Liver (tissue), 9 donors: Measurements from ENCODE around the gene PRDM7. TPM values are rescaled to one million over a fixed set of nuclear protein-coding genes. Genes with fewer than 3 reads are reported as not detected.
A peak's percentile ranks its signal among the peaks of the same experiment; 100 is the strongest.

Experiments
- DNase-seq: peaks from one replicate; pipeline ENCODE4 v3.0.0-alpha.2; 2017; ENCODE audit warnings: low spot score
- H3K27ac ChIP-seq, 2 donors: one replicate each; pipeline ENCODE4 v1.7.0; 2013; ENCODE audit warnings: inconsistent platforms in 2 of 2, low read length in 2 of 2, control low read depth in 1 of 2, low read depth in 1 of 2, mild to moderate bottlenecking in 1 of 2
- H3K27me3 ChIP-seq, 4 donors: one replicate each; pipeline versions ENCODE4 v1.6.1 to v1.7.0; 2013; ENCODE audit warnings: low read length in 3 of 4, inconsistent platforms in 1 of 4, mild to moderate bottlenecking in 1 of 4, moderate library complexity in 1 of 4; ENCODE audit not compliant: control insufficient read depth in 4 of 4, insufficient read depth in 4 of 4
- H3K36me3 ChIP-seq, 4 donors: one replicate each; pipeline versions ENCODE4 v1.6.1 to v1.7.0; 2013; ENCODE audit warnings: low read length in 3 of 4, mild to moderate bottlenecking in 3 of 4, low read depth in 1 of 4, moderate library complexity in 1 of 4; ENCODE audit not compliant: control insufficient read depth in 4 of 4, insufficient read depth in 3 of 4
- H3K4me1 ChIP-seq, 4 donors: one replicate each; pipeline versions ENCODE4 v1.6.1 to v1.7.0; 2013; ENCODE audit warnings: low read length in 3 of 4, mild to moderate bottlenecking in 3 of 4, moderate library complexity in 1 of 4; ENCODE audit not compliant: control insufficient read depth in 4 of 4, insufficient read depth in 4 of 4
- H3K4me3 ChIP-seq, 3 donors: one replicate each; pipeline versions ENCODE4 v1.6.1 to v1.7.0; 2013; ENCODE audit warnings: low read length in 3 of 3, control low read depth in 1 of 3, low read depth in 1 of 3, mild to moderate bottlenecking in 1 of 3
- H3K9ac ChIP-seq, 2 donors: one replicate each; pipeline ENCODE4 v1.7.0; 2013; ENCODE audit warnings: low read length in 2 of 2, mild to moderate bottlenecking in 2 of 2, moderate library complexity in 2 of 2, control low read depth in 1 of 2, low read depth in 1 of 2
- H3K9me3 ChIP-seq, 4 donors: one replicate each; pipeline versions ENCODE4 v1.6.1 to v1.7.0; 2013; ENCODE audit warnings: low read length in 3 of 4; ENCODE audit not compliant: control insufficient read depth in 4 of 4
- EGR1 ChIP-seq, 2 donors: IDR thresholded peaks; 2 replicates each; pipeline ENCODE4 v1.6.1; 2016 to 2018; ENCODE audit warnings: antibody characterized with exemption in 2 of 2, low read depth in 2 of 2
- FOXA1 ChIP-seq: IDR thresholded peaks from 2 replicates; pipeline ENCODE4 v1.6.1; 2016; ENCODE audit warnings: antibody characterized with exemption
- FOXA2 ChIP-seq: IDR thresholded peaks from 2 replicates; pipeline ENCODE4 v1.6.1; 2016; ENCODE audit warnings: antibody characterized with exemption
- GABPA ChIP-seq, 2 donors: IDR thresholded peaks in 1 of 2; conservative IDR thresholded peaks in 1 of 2; 2 replicates each; pipeline ENCODE4 v1.6.1; 2016; ENCODE audit warnings: antibody characterized with exemption in 2 of 2, mild to moderate bottlenecking in 1 of 2, moderate library complexity in 1 of 2
- HNF4A ChIP-seq, 2 donors: conservative IDR thresholded peaks; 2 replicates each; pipeline ENCODE4 v1.6.1; 2016; ENCODE audit warnings: antibody characterized with exemption in 2 of 2, mild to moderate bottlenecking in 2 of 2
- HNF4G ChIP-seq: IDR thresholded peaks from 2 replicates; pipeline ENCODE4 v1.6.1; 2016; ENCODE audit warnings: antibody characterized with exemption
- RAD21 ChIP-seq, 2 donors: IDR thresholded peaks; 2 replicates each; pipeline ENCODE4 v1.6.1; 2016; ENCODE audit warnings: antibody characterized with exemption in 2 of 2, mild to moderate bottlenecking in 2 of 2
- RXRA ChIP-seq, 2 donors: IDR thresholded peaks; 2 replicates each; pipeline ENCODE4 v1.6.1; 2017 to 2018; ENCODE audit warnings: antibody characterized with exemption in 2 of 2, mild to moderate bottlenecking in 1 of 2
- SP1 ChIP-seq: IDR thresholded peaks from 2 replicates; pipeline ENCODE4 v1.6.1; 2018; ENCODE audit warnings: antibody characterized with exemption, mild to moderate bottlenecking
- TAF1 ChIP-seq: conservative IDR thresholded peaks from 2 replicates; pipeline ENCODE4 v1.6.1; 2016; ENCODE audit warnings: antibody characterized with exemption, mild to moderate bottlenecking
- YY1 ChIP-seq: IDR thresholded peaks from 2 replicates; pipeline ENCODE4 v1.6.1; 2016; ENCODE audit warnings: antibody characterized with exemption, mild to moderate bottlenecking
- WGBS: extraction: QIAGEN DNeasy Blood & Tissue Kit; methylation state at CpG from one replicate; pipeline ENCODE4 v1.1.7; 2013; 5-methylcytosine and 5-hydroxymethylcytosine counted together
- polyA plus RNA-seq, 2 donors: library from polyadenylated mRNA; stranded (reverse) in 1 of 2; unstranded in 1 of 2; fragments of 200-250 nt in 1 of 2; fragments of >200 nt in 1 of 2; fragmentation: Nextera tagmentation in 1 of 2; extraction: Ambion mirVana in 1 of 2; gene quantifications; one replicate each; pipeline versions ENCODE4 v1.2.1 to v1.2.3, GENCODE V29; 2013 to 2015
- total RNA-seq, 2 donors: library from RNA; depleted of rRNA; stranded (reverse); fragments of >200 nt; gene quantifications; one replicate each; pipeline ENCODE4 v1.2.3, GENCODE V29; 2014
- TF ChIP-seq, protein P1 (sequence below): IDR thresholded peaks from 2 replicates; pipeline ENCODE4 v1.6.1; 2016; ENCODE audit warnings: antibody characterized with exemption, mild to moderate bottlenecking
- TF ChIP-seq, protein P2 (sequence below): IDR thresholded peaks from 2 replicates; pipeline ENCODE4 v1.6.1; 2016; ENCODE audit warnings: antibody characterized with exemption
- TF ChIP-seq, protein P3 (sequence below): IDR thresholded peaks from 2 replicates; pipeline ENCODE4 v1.6.1; 2016; ENCODE audit warnings: antibody characterized with exemption
- TF ChIP-seq, protein P4 (sequence below): IDR thresholded peaks from 2 replicates; pipeline ENCODE4 v1.6.1; 2016; ENCODE audit warnings: antibody characterized with exemption
- donor health status: healthy.
- donor health status: healthy.
- donor health status: healthy.
- donor health status: healthy.
- donor health status: healthy.

PRDM7 gene
- total and polyA plus RNA-seq, 4 donors: not detected

GRCh38 chr16:90047714-90048346 lies 29.3 kb downstream of the PRDM7 start:
- 22% methylated on average over 59 of the region's 59 CpGs for WGBS

GRCh38 chr16:90046971-90047713 lies 30.0 kb downstream of the PRDM7 start:
- 2% methylated on average over 40 of the region's 40 CpGs for WGBS
- H3K27me3 ChIP-seq: no peaks in the 10 kb centered on the region
- peak overlapping the region; percentile 83 to 94 for H3K27ac ChIP-seq
- H3K9ac ChIP-seq: peak overlapping the region; percentile 12 to 43
- DNase-seq: no peak
- TF ChIP-seq RXRA (IDR thresholded peaks at IDR 0.05) (peak in 1 of 2 donors; percentile 54), GABPA (IDR thresholded peaks at IDR 0.05 in 1 of 2, conservative IDR thresholded peaks at IDR 0.05 in 1 of 2) (peak in 1 of 2 donors; percentile 79), HNF4A (conservative IDR thresholded peaks at IDR 0.05) (peak; percentile 77 to 82), RAD21 (IDR thresholded peaks at IDR 0.05) (no peak), FOXA2 (peak; percentile 44), SP1 (peak; percentile 85), EGR1 (IDR thresholded peaks at IDR 0.05; ENCODE audit: low read depth in 2 of 2) (peak in 1 of 2 donors; percentile 5), YY1 (peak; percentile 18)
- TF ChIP-seq, protein P1, sequence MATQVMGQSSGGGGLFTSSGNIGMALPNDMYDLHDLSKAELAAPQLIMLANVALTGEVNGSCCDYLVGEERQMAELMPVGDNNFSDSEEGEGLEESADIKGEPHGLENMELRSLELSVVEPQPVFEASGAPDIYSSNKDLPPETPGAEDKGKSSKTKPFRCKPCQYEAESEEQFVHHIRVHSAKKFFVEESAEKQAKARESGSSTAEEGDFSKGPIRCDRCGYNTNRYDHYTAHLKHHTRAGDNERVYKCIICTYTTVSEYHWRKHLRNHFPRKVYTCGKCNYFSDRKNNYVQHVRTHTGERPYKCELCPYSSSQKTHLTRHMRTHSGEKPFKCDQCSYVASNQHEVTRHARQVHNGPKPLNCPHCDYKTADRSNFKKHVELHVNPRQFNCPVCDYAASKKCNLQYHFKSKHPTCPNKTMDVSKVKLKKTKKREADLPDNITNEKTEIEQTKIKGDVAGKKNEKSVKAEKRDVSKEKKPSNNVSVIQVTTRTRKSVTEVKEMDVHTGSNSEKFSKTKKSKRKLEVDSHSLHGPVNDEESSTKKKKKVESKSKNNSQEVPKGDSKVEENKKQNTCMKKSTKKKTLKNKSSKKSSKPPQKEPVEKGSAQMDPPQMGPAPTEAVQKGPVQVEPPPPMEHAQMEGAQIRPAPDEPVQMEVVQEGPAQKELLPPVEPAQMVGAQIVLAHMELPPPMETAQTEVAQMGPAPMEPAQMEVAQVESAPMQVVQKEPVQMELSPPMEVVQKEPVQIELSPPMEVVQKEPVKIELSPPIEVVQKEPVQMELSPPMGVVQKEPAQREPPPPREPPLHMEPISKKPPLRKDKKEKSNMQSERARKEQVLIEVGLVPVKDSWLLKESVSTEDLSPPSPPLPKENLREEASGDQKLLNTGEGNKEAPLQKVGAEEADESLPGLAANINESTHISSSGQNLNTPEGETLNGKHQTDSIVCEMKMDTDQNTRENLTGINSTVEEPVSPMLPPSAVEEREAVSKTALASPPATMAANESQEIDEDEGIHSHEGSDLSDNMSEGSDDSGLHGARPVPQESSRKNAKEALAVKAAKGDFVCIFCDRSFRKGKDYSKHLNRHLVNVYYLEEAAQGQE: peak; percentile 61
- TF ChIP-seq, protein P2, sequence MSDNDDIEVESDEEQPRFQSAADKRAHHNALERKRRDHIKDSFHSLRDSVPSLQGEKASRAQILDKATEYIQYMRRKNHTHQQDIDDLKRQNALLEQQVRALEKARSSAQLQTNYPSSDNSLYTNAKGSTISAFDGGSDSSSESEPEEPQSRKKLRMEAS: no peak
- H3K9me3 ChIP-seq: no peaks in the 10 kb centered on the region
- H3K4me1 ChIP-seq: peaks cover 0 to 17% (median 8%) of the 10 kb centered on the region in 4 donors
- H3K36me3 ChIP-seq: peaks cover 0 to 18% (median 7%) of the 10 kb centered on the region in 4 donors
- peak overlapping the region; percentile 36 to 48 (median 46) for H3K4me3 ChIP-seq

More at GRCh38 chr16:90047714-90048346, 29.3 kb downstream of the PRDM7 start:
- no peak overlapping the region for H3K9ac ChIP-seq
- no peak for DNase-seq
- peak overlapping the region; percentile 83 to 94 for H3K27ac ChIP-seq
- TF ChIP-seq, protein P3, sequence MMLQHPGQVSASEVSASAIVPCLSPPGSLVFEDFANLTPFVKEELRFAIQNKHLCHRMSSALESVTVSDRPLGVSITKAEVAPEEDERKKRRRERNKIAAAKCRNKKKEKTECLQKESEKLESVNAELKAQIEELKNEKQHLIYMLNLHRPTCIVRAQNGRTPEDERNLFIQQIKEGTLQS: no peak
- TF ChIP-seq, protein P4, sequence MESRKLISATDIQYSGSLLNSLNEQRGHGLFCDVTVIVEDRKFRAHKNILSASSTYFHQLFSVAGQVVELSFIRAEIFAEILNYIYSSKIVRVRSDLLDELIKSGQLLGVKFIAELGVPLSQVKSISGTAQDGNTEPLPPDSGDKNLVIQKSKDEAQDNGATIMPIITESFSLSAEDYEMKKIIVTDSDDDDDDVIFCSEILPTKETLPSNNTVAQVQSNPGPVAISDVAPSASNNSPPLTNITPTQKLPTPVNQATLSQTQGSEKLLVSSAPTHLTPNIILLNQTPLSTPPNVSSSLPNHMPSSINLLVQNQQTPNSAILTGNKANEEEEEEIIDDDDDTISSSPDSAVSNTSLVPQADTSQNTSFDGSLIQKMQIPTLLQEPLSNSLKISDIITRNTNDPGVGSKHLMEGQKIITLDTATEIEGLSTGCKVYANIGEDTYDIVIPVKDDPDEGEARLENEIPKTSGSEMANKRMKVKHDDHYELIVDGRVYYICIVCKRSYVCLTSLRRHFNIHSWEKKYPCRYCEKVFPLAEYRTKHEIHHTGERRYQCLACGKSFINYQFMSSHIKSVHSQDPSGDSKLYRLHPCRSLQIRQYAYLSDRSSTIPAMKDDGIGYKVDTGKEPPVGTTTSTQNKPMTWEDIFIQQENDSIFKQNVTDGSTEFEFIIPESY: no peak
- TF ChIP-seq RAD21 (IDR thresholded peaks at IDR 0.05) (no peak), HNF4G (no peak), FOXA1 (no peak), TAF1 (no peak), EGR1 (IDR thresholded peaks at IDR 0.05; ENCODE audit: low read depth in 2 of 2) (no peak)
- no peaks in the 10 kb centered on the region for H3K9me3 ChIP-seq
- H3K4me3 ChIP-seq: peak overlapping the region; percentile 36 to 48 (median 46)
- H3K36me3 ChIP-seq: peaks cover 0 to 11% (median 5%) of the 10 kb centered on the region in 4 donors
- peaks cover 0 to 17% (median 8%) of the 10 kb centered on the region in 4 donors for H3K4me1 ChIP-seq
- no peaks in the 10 kb centered on the region for H3K27me3 ChIP-seq
